ENCODE data around the gene LSG1.

DNA sequence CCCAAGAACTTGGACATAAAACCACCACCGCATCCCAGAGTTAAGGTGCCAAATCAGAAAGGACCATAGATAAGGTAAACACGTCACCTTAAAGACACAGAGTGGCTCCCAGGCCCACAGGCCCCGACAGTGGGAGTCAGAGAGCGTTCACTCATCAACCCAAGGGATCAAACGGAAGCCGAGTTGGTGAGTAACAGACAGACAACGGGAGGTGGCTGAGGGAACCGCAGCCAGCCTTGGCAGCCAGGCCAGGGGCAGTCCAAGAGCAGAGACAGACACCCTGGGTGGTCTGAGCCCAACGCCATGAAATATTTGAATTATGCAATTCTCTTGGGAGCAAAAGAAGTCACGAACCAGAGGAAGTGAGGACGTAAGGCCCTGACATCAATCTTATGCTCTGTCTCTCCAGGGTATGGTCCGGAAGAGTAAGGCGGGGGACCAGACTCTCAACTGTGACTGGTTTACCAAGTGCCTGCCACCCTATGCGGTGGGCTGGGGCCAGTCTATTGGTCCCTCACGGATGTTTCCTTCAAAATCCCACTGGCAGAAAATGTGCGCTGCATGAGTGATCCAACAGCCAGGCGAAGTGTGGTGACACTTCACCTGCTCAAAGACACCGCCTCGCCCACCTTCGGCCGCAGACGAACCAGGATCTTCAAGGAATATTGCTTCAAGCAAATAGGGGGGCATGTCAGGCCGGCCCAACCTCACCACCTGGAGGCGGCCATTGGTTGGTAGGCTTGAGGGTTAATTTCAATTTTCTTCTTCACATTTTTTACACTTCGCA is 73.0 kb downstream of the LSG1 start:
- TF ChIP-seq, protein P1, sequence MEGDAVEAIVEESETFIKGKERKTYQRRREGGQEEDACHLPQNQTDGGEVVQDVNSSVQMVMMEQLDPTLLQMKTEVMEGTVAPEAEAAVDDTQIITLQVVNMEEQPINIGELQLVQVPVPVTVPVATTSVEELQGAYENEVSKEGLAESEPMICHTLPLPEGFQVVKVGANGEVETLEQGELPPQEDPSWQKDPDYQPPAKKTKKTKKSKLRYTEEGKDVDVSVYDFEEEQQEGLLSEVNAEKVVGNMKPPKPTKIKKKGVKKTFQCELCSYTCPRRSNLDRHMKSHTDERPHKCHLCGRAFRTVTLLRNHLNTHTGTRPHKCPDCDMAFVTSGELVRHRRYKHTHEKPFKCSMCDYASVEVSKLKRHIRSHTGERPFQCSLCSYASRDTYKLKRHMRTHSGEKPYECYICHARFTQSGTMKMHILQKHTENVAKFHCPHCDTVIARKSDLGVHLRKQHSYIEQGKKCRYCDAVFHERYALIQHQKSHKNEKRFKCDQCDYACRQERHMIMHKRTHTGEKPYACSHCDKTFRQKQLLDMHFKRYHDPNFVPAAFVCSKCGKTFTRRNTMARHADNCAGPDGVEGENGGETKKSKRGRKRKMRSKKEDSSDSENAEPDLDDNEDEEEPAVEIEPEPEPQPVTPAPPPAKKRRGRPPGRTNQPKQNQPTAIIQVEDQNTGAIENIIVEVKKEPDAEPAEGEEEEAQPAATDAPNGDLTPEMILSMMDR (IDR thresholded peaks at IDR 0.05), result no peak
- no peak for TF ChIP-seq POLR2A (IDR thresholded peaks at IDR 0.05)

Measured in adrenal gland (tissue), 5 donors.